ENCODE results near the gene LRRC8B.

The LRRC8B gene

DNA sequence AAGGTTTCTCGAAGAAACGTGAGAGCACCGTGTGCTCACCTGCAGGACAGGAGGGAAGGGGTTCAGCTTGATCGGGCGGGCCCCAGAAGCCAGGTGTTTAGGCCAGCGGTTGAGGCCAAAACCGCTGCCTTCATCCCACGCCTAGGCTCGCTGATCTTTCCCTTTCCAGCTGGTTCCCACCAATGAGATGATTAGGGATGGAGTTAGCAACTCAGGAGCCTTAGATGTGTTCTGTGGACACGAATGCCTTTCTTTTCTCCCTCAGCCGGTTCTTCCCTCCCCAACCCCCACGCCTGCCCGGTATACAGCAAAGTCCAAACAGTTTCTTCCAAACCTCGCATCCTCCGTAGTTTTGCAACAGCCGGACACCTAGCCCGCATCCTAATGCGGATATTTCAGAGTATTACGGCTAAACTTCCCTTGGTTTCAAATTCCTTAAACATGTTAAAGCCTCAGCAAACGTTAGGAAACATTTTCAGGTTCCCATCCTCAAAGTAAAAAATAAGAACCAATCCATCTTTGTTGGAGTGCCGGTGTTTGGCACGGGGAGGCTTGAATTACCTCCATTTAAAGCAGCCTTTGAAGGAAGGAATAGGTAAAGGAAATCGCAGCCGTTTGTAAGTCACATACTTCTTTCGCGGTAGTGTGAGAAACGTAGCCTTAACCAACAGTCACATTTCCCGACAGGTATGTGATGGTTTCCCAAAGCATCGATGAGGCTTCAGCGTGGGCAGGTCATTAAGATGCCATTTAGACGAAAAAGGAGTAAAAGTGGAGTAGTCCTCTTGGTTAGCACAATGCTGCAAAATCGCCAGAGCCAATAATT is 109.4 kb downstream of the LRRC8B start:
- DNase-seq (ENCODE audit: low read depth), result no peak

DNA sequence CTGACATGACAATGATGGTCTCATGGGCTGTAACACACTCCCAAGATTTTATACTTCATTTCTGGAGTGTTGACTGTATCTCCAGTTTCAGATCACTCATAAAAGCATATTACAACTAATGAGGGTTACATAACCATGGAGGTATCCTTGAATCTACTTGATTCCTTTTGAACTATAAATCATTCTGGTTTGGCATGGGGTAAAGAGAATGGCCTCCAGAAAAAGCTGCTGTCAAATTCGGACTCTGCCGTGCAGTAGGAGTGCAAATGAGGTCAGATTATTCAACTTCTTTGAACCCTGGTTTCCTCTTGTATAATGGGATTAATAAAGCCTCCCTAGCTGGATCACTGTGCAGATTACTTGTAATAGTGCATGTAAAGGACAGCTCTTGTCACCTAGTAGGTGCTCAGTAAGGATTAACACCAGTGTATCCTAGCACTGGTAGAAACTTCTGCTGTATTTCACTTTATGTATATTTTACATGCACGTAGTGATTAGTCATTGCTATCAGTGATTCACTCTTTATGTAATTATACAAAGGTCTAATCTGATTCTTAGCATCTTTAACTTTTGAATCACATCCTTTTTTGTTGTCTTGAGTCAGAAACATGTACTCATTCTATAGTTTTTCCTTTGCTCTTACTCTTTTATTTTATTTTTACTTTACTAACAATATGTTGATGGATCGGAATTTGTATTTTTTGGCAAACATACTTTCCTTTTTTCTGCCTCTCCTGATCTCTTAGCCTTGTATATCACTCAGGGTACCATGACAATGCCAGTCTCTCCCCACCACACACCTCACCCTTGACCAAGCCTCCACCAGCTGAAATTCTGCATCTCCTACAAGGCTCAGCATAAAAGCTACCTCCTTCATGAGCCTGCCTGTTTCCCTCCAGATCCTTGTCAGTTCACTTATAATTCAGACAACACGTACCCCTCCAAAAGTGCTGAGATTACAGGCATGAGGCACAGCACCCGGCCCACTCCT is 111.5 kb downstream of the LRRC8B start:
- no peak for DNase-seq (ENCODE audit: low read depth)

GRCh38 chr1:89637496-89637895 is 112.9 kb downstream of the LRRC8B start:
- no peak for DNase-seq (ENCODE audit: low read depth)

- DNase-seq (ENCODE audit: low read depth), result no peak
Observed at GRCh38 chr1:89640440-89640839, 115.8 kb downstream of the LRRC8B start.

DNA sequence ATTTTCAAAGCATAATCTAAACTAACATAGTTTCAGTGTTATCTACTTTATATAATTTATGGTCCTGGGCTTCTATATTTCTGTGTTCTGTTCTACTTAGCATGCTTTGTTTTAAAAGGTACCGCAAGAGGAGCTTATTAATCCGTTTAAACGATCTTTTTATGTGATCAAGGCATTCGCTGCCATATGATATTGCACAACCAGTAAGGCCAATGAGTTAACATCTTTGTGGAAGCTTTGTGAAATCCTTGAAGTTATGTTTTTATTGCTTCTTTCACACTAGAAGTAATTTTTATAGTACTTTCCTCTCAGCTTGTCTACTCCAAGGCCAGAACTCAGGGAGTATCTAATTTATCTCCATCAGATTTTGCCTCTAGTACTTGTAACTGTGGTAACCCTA is 117.2 kb downstream of the LRRC8B start:
- no peak for DNase-seq (ENCODE audit: low read depth)

- DNase-seq (ENCODE audit: low read depth), result no peak
Observed at GRCh38 chr1:89643577-89643976, 118.9 kb downstream of the LRRC8B start.

- DNase-seq (ENCODE audit: low read depth), result no peak
Observed at GRCh38 chr1:89644119-89644814, 119.6 kb downstream of the LRRC8B start.

DNA sequence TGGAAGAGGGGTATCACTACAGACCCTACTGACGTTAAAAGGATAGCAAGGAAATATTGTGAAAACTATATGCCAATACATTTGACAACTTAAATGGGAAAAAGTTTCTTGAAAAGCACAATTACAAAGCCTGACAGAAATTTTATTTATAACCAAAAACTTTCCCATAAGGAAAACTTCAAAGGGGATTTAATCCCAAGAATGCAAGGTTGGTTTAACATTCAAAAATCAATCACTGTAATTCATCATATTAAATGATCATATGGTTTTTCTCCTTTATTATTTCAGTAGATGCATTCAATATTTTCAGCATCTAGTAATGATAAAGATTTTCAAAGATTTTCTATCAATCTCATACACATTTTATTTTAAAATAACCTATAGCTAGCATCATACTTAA is 121.6 kb downstream of the LRRC8B start:
- no peak for DNase-seq (ENCODE audit: low read depth)
